ENCODE measurements around the gene EGFL7.
A peak's percentile ranks its signal among the peaks of the same experiment; 100 is the strongest.

EGFL7 gene

DNA sequence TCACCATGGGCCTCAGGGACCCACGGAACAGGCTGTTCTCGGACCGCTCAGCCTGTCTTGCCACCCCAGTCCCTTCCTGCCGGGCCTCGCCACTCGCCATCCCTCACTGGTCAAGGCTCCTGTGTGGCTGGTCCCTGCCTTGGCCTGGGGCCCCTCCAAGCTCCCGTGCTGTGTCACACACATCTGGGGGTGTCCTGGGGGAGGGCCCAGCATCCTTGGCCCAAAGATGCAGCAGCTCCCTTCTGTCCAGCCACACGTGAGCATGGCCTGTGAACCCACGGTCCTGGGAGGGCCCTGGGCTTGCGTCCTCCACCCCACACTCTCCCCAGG, 425 bp upstream of the EGFL7 start:
- no peak overlapping the region for H3K4me3 ChIP-seq (ENCODE audit: insufficient read depth, low read depth, low read length)
- no peaks in the 10 kb centered on the region for H3K36me3 ChIP-seq (ENCODE audit: control insufficient read depth, insufficient read depth, low read length)
- H3K27me3 ChIP-seq (ENCODE audit: control insufficient read depth, insufficient read depth, low read length, poor library complexity, severe bottlenecking): peaks cover 19% of the 10 kb centered on the region
- H3K9me3 ChIP-seq (ENCODE audit: control insufficient read depth, low read length): no peaks in the 10 kb centered on the region
- H3K4me1 ChIP-seq (ENCODE audit: control insufficient read depth, insufficient read depth, low read length): peaks cover 11% of the 10 kb centered on the region
- 84% methylated on average over 10 of the region's 10 CpGs for WGBS, 2 experiments
- H3K27ac ChIP-seq (ENCODE audit: insufficient read depth, low read depth, low read length, poor library complexity, severe bottlenecking): no peak overlapping the region

DNA sequence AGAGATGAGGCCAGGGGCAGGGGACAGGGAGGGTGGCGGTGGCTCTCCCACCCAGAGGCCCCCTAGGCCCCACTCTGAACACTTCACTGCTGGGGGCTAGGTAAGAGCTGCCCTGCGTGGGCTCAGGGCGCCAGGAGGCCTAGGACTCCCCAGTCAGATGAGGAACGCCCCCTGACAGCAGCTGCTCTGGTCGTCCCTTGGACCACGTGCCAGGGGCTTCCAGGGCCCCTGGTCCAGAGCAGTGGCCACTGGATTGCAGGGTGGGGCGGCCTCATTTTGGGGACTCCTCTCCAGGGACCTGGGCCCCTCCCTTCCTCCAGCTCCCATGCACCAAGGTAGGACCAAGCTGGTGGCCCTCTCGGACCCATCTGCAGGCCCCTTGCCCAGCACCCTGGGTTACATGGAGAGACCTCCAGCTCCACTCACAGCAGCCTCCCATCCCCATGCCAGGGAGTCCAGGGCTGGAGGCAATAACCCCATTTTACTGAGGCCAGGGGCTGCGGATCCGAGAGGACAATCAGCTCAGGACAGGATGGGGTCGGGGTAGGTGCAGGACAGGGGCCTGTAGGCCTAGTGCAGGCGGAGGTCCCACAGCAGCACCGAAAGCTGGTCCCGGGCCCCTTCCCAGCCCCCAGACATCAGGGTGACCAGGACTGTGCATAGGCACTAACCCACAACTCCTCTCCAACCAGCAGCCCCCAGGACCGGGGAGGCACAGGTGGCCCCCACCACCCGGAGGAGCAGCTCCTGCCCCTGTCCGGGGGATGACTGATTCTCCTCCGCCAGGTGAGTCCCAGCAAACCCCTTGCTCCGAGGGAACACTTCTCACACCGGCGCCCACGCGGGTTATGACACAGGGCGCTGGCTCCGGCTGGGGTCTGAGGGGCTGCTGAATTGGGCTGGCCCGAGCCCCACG, 1.5 kb downstream of the EGFL7 start:
- Histone ChIP-seq H3K4me1 (ENCODE audit: control insufficient read depth, insufficient read depth, low read length) (peaks cover 19% of the 10 kb centered on the region), H3K4me3 (ENCODE audit: insufficient read depth, low read depth, low read length) (no peak overlapping the region), H3K36me3 (ENCODE audit: control insufficient read depth, insufficient read depth, low read length) (no peaks in the 10 kb centered on the region), H3K27ac (ENCODE audit: insufficient read depth, low read depth, low read length, poor library complexity, severe bottlenecking) (no peak overlapping the region), H3K27me3 (ENCODE audit: control insufficient read depth, insufficient read depth, low read length, poor library complexity, severe bottlenecking) (peaks cover 19% of the 10 kb centered on the region), H3K9me3 (ENCODE audit: control insufficient read depth, low read length) (no peaks in the 10 kb centered on the region)
- WGBS, 2 experiments: 93 to 95% methylated on average over 27 of the region's 27 CpGs

DNA sequence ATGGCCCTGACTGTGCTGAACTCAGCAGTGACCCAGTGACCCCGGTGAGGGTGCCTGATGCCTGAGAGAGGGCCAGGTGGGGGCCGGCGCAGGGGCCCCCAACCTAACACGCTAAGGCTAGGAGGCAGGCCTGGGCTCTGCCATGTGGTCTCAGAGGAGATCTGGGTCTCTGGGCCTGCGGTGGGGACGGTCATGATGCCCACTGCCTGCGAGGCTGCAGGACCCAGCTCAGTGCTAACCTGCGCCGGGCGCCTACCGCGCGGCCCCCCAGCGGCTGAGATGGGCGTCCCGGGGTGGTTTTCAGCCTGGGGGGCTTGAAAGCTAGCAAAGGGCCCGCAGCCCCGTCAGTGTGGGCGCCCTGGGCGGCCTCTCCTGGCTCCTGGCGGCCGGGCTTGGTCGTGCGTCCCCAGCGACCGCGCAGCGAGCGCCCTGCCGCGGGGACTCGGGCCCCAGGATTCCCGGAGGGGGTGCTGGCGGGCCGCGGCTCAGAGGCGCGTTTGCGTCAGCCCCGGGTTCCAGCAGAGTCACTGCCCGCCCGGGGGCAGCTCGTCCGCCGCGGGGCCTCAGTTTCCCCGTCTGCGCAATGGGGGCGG, 2.5 kb downstream of the EGFL7 start:
- no peak overlapping the region for H3K27ac ChIP-seq (ENCODE audit: insufficient read depth, low read depth, low read length, poor library complexity, severe bottlenecking)
- peaks cover 19% of the 10 kb centered on the region for H3K4me1 ChIP-seq (ENCODE audit: control insufficient read depth, insufficient read depth, low read length)
- no peaks in the 10 kb centered on the region for H3K9me3 ChIP-seq (ENCODE audit: control insufficient read depth, low read length)
- H3K36me3 ChIP-seq (ENCODE audit: control insufficient read depth, insufficient read depth, low read length): no peaks in the 10 kb centered on the region
- 18 to 20% methylated on average over 49 of the region's 49 CpGs for WGBS, 2 experiments
- peaks cover 19% of the 10 kb centered on the region for H3K27me3 ChIP-seq (ENCODE audit: control insufficient read depth, insufficient read depth, low read length, poor library complexity, severe bottlenecking)
- no peak overlapping the region for H3K4me3 ChIP-seq (ENCODE audit: insufficient read depth, low read depth, low read length)

DNA sequence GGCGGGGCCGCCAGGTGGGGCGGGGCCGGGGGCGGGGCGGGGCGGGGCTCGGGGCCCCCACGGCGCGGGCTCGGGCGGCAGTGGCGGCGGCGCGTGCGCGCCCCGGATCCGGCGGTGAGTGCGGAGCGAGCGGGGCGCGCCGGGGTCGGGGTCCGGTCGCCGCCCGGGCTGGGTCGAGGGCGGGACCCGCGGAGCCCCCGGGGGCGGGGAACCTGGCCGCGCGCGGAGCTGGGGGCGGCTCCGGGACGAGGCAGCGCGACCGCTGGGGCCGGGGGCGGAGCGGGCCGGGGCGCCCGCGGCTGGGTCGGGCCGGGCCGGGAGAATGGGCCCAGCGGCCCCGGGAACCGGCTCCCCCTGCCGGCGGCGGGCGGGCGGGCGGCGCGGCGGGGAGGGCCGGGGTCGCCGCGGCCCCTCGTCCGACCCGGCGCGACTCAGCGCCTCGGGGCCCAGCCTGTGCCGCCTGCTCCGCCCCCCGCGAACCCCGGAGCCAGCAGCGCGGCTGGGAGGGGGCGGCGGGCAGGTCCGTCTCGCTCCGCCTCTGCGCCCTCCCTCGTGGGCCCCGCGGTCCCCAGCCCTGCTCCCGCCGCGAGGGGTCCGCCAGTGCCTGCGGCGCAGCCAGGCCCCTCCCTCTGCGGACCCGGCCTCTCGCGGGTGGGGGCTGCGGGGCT, 3.1 kb downstream of the EGFL7 start:
- 0 to 1% methylated on average over 109 of the region's 109 CpGs for WGBS, 2 experiments
- peaks cover 19% of the 10 kb centered on the region for H3K27me3 ChIP-seq (ENCODE audit: control insufficient read depth, insufficient read depth, low read length, poor library complexity, severe bottlenecking)
- peaks cover 19% of the 10 kb centered on the region for H3K4me1 ChIP-seq (ENCODE audit: control insufficient read depth, insufficient read depth, low read length)
- no peaks in the 10 kb centered on the region for H3K36me3 ChIP-seq (ENCODE audit: control insufficient read depth, insufficient read depth, low read length)
- peak overlapping the region; percentile 38 for H3K4me3 ChIP-seq (ENCODE audit: insufficient read depth, low read depth, low read length)
- H3K27ac ChIP-seq (ENCODE audit: insufficient read depth, low read depth, low read length, poor library complexity, severe bottlenecking): no peak overlapping the region
- H3K9me3 ChIP-seq (ENCODE audit: control insufficient read depth, low read length): no peaks in the 10 kb centered on the region

DNA sequence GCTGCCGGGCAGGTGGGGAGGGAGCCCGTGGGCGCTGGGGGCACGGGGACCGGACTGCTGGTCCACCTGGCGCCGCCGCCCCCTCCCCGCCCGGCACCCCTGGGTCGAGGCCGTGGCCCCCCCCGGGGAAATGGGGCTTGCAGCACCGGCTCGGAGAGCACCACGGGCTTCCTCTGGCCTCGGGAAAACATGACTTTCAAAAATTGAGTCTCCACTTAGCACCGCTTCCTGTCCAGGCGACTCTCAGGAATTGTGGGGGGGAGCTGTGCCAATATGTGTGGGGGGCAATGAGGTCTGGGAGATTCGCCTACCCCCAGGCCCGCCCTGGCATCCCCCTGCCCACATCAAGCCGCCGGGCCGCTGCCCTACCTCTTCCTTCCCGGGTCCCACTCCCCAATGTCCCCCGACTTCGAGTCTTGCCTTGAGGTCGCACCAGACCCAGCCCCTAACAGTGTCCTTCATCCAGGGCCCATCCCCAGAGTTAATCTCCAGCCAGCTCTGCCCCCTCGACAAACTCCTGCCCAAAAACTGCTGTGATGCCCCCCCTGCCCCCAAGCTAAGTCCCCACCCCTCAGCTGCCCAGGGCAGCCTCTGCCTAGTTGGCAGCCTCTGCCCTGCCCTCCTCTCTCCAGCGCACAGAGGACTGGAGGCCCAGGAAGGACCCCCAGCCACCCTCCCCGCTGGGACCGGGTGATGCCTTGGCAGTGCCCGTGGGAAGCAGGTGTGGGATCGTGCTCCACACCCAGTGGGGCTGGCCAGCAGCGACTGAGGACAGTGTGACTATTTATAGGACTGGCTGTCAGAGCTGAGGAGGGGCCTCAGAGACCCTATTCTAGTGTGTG, 3.9 kb downstream of the EGFL7 start:
- no peaks in the 10 kb centered on the region for H3K36me3 ChIP-seq (ENCODE audit: control insufficient read depth, insufficient read depth, low read length)
- no peak overlapping the region for H3K27ac ChIP-seq (ENCODE audit: insufficient read depth, low read depth, low read length, poor library complexity, severe bottlenecking)
- H3K4me3 ChIP-seq (ENCODE audit: insufficient read depth, low read depth, low read length): peak overlapping the region; percentile 38
- WGBS, 2 experiments: 39 to 40% methylated on average over 35 of the region's 35 CpGs
- H3K4me1 ChIP-seq (ENCODE audit: control insufficient read depth, insufficient read depth, low read length): peaks cover 19% of the 10 kb centered on the region
- H3K9me3 ChIP-seq (ENCODE audit: control insufficient read depth, low read length): no peaks in the 10 kb centered on the region
- H3K27me3 ChIP-seq (ENCODE audit: control insufficient read depth, insufficient read depth, low read length, poor library complexity, severe bottlenecking): peaks cover 19% of the 10 kb centered on the region

DNA sequence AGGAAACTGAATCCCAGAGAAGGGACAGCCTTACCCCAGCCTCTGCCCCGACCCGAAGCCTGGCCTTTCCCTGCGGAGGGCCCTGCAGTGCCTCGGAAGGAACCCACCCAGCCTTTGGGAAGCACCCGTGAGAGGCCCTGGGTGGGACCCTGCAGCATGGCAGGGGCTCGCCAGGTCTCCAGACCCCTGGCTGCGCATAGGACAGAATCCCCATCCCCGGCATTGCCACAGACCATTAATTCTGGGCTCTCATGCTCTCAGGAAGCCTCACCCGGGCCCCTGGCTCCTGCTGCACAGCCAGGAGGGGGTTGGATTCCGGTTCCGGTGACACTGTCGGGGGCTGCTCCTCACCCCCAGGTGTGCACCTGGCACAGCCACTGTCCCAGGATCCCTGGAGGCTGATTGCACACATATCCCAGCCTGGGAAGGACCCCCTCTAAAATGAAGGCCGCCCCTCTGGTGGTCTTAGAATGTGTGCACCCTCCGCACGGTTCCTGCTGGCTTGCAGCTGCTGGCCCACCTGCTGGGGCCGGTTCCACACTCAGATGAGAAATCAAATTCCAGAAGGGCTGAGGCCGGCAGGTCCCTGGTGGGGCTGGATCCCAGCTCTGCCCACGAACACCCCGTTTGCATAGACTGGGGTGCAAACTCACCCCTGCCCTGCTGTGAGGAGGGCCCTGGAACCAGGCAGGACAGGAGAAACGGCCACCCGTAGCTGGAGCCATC, 4.7 kb downstream of the EGFL7 start:
- Histone ChIP-seq H3K27me3 (ENCODE audit: control insufficient read depth, insufficient read depth, low read length, poor library complexity, severe bottlenecking) (peaks cover 19% of the 10 kb centered on the region), H3K36me3 (ENCODE audit: control insufficient read depth, insufficient read depth, low read length) (no peaks in the 10 kb centered on the region), H3K27ac (ENCODE audit: insufficient read depth, low read depth, low read length, poor library complexity, severe bottlenecking) (no peak overlapping the region), H3K4me1 (ENCODE audit: control insufficient read depth, insufficient read depth, low read length) (peaks cover 19% of the 10 kb centered on the region), H3K4me3 (ENCODE audit: insufficient read depth, low read depth, low read length) (no peak overlapping the region), H3K9me3 (ENCODE audit: control insufficient read depth, low read length) (no peaks in the 10 kb centered on the region)
- 77 to 80% methylated on average over 21 of the region's 21 CpGs for WGBS, 2 experiments

DNA sequence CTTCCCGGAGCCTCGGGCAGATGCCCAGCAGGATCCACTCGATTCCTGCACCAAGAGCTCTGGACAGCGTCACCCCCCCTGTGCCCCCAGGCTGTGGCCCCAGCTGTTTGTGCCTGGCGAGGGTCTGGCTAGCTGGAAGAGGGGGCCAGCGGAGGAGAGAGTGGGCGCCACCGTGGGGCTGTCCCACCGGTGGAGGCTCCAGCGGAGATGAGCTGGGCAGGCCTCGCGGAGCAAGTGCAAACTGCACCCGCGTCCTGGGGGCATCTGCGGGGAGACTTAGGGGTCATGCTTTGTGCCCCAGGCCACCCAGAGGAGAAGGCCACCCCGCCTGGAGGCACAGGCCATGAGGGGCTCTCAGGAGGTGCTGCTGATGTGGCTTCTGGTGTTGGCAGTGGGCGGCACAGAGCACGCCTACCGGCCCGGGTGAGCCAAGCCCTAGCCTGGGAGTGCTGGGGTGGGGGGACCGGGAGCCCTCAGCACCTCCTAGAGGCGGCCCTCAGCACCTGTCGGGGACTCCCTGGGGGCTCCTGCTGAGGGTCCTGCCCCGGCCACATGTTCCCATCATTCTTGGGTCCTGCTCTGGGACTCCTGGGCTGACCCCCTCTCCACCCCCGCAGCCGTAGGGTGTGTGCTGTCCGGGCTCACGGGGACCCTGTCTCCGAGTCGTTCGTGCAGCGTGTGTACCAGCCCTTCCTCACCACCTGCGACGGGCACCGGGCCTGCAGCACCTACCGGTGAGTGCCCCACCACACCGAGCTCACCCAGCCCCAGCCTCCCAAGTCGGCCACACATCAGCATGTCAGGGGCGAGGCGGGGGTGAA, 5.4 kb downstream of the EGFL7 start:
- 90 to 91% methylated on average over 40 of the region's 40 CpGs for WGBS, 2 experiments
- Histone ChIP-seq H3K36me3 (ENCODE audit: control insufficient read depth, insufficient read depth, low read length) (no peaks in the 10 kb centered on the region), H3K4me1 (ENCODE audit: control insufficient read depth, insufficient read depth, low read length) (peaks cover 19% of the 10 kb centered on the region), H3K9me3 (ENCODE audit: control insufficient read depth, low read length) (no peaks in the 10 kb centered on the region), H3K4me3 (ENCODE audit: insufficient read depth, low read depth, low read length) (no peak overlapping the region), H3K27ac (ENCODE audit: insufficient read depth, low read depth, low read length, poor library complexity, severe bottlenecking) (no peak overlapping the region), H3K27me3 (ENCODE audit: control insufficient read depth, insufficient read depth, low read length, poor library complexity, severe bottlenecking) (peaks cover 19% of the 10 kb centered on the region)

DNA sequence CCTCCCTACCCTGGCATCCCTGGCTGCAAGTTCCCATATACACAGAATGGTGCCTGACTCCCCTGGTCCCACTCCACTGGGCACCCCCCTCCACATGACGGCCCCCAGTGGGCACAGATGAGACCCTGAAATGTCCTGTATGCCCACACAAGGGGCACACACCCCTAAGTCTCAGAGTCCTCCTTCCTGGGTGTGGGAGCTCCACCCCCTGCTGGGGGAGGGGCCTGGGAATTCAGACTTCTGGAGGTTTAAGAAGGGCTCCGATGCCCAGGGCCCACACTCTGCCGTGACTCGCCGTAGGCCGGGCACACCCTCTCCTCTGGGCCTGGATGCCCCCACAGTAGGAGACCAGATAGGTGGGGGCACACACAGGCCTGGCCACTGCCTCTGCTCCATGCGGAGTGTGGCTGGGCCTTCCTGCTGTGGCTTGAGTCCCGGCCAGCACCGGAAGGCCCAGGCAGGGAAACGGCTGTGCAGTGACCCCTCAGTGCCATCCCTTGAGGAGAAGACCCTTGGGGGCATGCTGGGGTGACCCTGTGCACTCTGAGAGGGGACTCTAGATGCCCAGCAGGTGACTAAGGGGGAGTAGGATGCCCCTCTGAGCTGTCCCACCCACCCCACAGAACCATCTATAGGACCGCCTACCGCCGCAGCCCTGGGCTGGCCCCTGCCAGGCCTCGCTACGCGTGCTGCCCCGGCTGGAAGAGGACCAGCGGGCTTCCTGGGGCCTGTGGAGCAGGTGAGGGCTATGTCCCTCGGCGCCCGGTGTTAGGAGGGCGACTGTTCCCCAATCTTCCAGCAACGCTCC, 6.5 kb downstream of the EGFL7 start:
- Histone ChIP-seq H3K9me3 (ENCODE audit: control insufficient read depth, low read length) (no peaks in the 10 kb centered on the region), H3K4me1 (ENCODE audit: control insufficient read depth, insufficient read depth, low read length) (peaks cover 15% of the 10 kb centered on the region), H3K4me3 (ENCODE audit: insufficient read depth, low read depth, low read length) (no peak overlapping the region), H3K27me3 (ENCODE audit: control insufficient read depth, insufficient read depth, low read length, poor library complexity, severe bottlenecking) (peaks cover 19% of the 10 kb centered on the region), H3K36me3 (ENCODE audit: control insufficient read depth, insufficient read depth, low read length) (no peaks in the 10 kb centered on the region), H3K27ac (ENCODE audit: insufficient read depth, low read depth, low read length, poor library complexity, severe bottlenecking) (no peak overlapping the region)
- WGBS, 2 experiments: 89 to 90% methylated on average over 23 of the region's 23 CpGs
